Coronary artery (tissue), 2 donors: Measurements from ENCODE around the gene SHISA2.

Experiments used
- DNase-seq: peaks from one replicate; pipeline ENCODE4 v3.0.0-alpha.2; 2017; ENCODE audit warnings: low spot score
- H3K27ac ChIP-seq, 2 donors: fragments of 200-600 bp; sonication (generic); one replicate each; pipeline ENCODE4 v1.5.1; 2016 to 2019
- H3K4me3 ChIP-seq: fragments of 200-600 bp; sonication (generic); 2 replicates; pipeline ENCODE4 v1.5.1; 2016; ENCODE audit warnings: mild to moderate bottlenecking, moderate library complexity
- TF ChIP-seq, protein P1 (sequence below): fragments of 200-600 bp; sonication (generic); IDR thresholded peaks from one replicate; pipeline ENCODE4 v1.5.1; 2019; ENCODE audit warnings: antibody characterized with exemption

Gene SHISA2

DNA sequence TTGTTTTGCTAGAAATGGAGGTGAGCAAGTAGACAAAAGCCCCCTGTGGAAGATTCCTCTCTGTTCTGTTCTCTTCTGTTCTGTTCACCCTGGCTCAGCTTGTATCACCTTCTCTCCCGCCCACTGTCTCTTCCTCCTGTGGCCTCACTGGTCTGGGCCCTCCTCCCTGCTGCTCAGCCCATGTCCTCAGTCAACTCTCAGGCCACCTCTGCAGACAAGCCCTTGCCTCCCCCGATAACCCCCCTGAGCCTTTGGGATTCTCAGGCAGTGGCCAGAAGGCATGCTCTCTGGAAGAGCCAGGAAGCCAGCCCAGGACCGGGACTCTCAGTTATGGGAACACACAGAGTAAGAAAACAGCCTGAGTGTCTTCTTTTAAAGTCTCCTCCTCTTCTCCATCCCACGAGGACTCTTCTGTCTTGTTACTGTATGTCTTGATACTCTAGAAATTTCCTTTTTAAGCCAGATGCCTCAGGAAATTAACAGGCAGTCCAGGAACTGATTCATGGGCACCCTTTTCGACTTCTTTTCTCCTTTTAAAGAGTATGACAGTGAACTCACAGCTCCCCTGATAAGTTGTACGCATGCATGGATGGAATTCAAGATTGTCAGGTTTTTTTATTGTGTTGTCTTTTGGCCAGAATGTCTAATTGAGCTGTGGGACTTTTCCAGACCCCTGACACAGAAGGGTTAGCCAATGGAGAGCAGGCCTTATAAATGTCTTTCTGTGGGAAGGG lies 33.7 kb downstream of the SHISA2 start:
- DNase-seq, result no peak
- TF ChIP-seq, protein P1, sequence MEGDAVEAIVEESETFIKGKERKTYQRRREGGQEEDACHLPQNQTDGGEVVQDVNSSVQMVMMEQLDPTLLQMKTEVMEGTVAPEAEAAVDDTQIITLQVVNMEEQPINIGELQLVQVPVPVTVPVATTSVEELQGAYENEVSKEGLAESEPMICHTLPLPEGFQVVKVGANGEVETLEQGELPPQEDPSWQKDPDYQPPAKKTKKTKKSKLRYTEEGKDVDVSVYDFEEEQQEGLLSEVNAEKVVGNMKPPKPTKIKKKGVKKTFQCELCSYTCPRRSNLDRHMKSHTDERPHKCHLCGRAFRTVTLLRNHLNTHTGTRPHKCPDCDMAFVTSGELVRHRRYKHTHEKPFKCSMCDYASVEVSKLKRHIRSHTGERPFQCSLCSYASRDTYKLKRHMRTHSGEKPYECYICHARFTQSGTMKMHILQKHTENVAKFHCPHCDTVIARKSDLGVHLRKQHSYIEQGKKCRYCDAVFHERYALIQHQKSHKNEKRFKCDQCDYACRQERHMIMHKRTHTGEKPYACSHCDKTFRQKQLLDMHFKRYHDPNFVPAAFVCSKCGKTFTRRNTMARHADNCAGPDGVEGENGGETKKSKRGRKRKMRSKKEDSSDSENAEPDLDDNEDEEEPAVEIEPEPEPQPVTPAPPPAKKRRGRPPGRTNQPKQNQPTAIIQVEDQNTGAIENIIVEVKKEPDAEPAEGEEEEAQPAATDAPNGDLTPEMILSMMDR, result no peak
- no peak overlapping the region for H3K27ac ChIP-seq
- H3K4me3 ChIP-seq, result no peak overlapping the region

DNA sequence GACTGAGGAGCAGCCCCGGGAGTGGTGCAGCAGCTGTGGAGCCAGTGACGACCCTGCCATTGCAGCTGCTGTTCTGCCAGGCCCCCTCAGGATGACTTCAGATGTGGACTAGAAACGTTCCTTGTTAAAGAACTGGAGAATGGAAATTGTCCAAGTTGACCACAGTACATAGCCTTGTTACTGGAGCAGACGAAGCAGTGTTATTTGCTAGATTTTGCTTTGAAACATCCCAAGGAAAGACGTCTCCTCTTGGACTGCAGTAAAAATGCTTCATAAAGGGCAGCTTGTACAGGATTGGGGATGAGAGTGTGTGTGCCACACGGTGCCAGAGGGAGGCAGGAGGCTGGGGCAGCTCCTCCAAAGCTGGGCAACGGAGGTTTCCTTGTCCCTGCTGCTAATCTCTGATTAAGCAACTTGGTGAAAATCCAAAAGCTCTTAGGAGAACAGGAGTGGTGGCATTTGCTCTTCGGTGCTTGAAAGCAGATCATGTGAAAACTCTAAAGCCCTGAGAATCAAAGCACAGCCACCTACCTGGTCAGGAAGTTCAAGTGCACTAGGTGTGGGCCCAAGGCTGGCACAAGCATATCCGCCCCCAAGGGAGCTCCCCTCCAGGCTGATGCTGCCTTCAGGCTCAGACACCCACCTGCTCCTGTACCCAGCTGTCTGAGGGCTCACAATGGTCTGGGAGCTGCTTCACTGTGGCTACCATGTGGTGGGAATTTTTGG lies 34.5 kb downstream of the SHISA2 start:
- no peak overlapping the region for H3K27ac ChIP-seq
- no peak for DNase-seq
- TF ChIP-seq, protein P1, result no peak
- no peak overlapping the region for H3K4me3 ChIP-seq

GRCh38 chr13:26016189-26016588 lies 35.6 kb downstream of the SHISA2 start:
- TF ChIP-seq, protein P1, result no peak
- DNase-seq, result no peak
- Histone ChIP-seq H3K27ac (no peak overlapping the region), H3K4me3 (no peak overlapping the region)

DNA sequence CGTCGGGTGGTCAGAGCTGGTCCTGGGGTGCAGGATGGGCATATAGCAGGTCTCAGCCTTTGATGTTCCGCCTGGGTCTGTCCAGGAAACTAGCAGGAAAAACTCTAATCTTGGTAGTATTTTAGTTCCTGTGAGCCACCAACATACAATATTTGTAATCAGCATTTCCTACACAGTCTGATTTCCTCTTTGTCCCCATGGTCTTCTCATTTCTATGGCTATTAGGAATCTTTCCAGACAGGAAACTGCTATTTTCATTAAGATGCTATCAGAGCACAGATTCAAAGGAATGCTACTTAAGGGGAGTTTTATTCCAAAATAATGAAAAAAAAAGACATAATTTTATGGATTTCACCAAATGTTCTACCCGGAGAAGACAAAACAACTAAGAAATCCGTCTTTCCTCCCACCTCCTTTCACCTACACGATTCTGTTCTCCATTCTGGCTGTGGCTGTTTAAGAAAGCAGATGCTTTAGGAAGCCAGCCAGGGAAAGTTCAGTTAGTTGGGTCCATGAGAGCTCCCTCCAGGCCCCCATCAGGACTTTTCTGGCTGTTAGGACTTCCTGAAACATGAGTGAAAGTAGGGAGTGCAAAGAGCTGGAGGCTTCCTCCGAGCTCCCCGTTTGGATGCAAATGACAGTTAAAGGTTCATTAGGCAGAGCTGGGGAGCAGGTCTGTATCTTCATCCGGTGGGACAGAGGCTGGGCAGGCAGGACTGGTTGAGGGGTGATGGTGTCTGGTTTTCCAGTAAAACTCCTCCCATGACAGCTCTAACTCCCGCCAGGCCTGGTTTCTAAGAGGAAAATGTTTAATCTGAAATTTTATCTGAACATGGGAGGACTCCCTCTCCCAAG lies 36.3 kb downstream of the SHISA2 start:
- H3K27ac ChIP-seq, result no peak overlapping the region
- TF ChIP-seq, protein P1, result no peak
- H3K4me3 ChIP-seq, result no peak overlapping the region
- no peak for DNase-seq

DNA sequence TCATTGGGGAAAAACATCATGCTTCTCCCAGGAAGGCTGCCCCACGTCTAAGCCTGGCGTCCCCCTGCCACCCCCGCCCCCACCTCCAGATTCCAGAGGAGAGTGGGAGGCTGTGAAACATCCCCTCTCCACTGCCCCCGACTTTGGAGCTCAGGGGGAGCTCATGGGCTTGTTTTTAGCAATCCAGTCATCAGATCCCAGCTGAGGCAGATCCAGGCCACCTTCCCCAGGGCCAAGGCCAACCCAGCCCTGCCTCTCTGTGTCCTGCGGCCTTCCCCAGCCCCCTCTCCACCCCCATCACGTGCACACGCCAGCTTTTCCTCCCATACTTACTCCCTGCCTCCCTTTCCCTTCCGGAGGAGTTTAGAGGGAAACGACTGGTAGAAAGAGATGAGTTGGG lies 38.8 kb downstream of the SHISA2 start:
- Histone ChIP-seq H3K4me3 (no peak overlapping the region), H3K27ac (no peak overlapping the region)
- TF ChIP-seq, protein P1, result no peak
- DNase-seq, result no peak

GRCh38 chr13:26011996-26012821 lies 39.6 kb downstream of the SHISA2 start:
- H3K27ac ChIP-seq, result no peak overlapping the region
- peak overlapping the region; percentile 49 for H3K4me3 ChIP-seq
- TF ChIP-seq, protein P1, result no peak
- DNase-seq, result no peak
